Medulla oblongata (tissue), 1 donor: ENCODE data around the gene ABHD4.
"Not testable (repeated sequence)": the region's sequence is repeated elsewhere in the genome, so short reads cannot be mapped to it uniquely, and the experiment has no call there.

Source experiments
- DNase-seq: peaks from one replicate; pipeline ENCODE4 v3.0.0-alpha.2; 2015; ENCODE audit errors: extremely low spot score

ABHD4 gene

GRCh38 chr14:22627506-22628263, 29.6 kb downstream of the ABHD4 start:
- DNase-seq, result no peak

GRCh38 chr14:22629361-22629760, 31.3 kb downstream of the ABHD4 start:
- no peak for DNase-seq

GRCh38 chr14:22630066-22630465, 32.0 kb downstream of the ABHD4 start:
- no peak for DNase-seq

GRCh38 chr14:22630486-22630885, 32.4 kb downstream of the ABHD4 start:
- DNase-seq, result no peak

GRCh38 chr14:22634233-22634900, 36.3 kb downstream of the ABHD4 start:
- no peak for DNase-seq

- not testable (repeated sequence) for DNase-seq
Measured at GRCh38 chr14:22635980-22636379, 37.9 kb downstream of the ABHD4 start.

- no peak for DNase-seq
Measured at GRCh38 chr14:22640192-22640591, 42.1 kb downstream of the ABHD4 start.

- no peak for DNase-seq
Measured at GRCh38 chr14:22641846-22642245, 43.7 kb downstream of the ABHD4 start.

- no peak for DNase-seq
Measured at GRCh38 chr14:22644305-22644635, 46.2 kb downstream of the ABHD4 start, which contains the start of gene OR6J1. TSS of gene OR6J1 (minus strand) at chr14:22644352. CDS start at chr14:22634811, 9,541 bp downstream.

GRCh38 chr14:22646570-22647254, 48.6 kb downstream of the ABHD4 start:
- DNase-seq, result no peak

GRCh38 chr14:22648506-22648905, 50.4 kb downstream of the ABHD4 start:
- DNase-seq, result no peak

GRCh38 chr14:22650046-22650739, 52.1 kb downstream of the ABHD4 start:
- DNase-seq, result no peak

GRCh38 chr14:22650960-22651521, 52.9 kb downstream of the ABHD4 start:
- no peak for DNase-seq

- DNase-seq, result no peak
Measured at GRCh38 chr14:22651586-22651985, 53.5 kb downstream of the ABHD4 start.

GRCh38 chr14:22653012-22653621, 55.0 kb downstream of the ABHD4 start:
- DNase-seq, result peak; percentile 57

- DNase-seq, result no peak
Measured at GRCh38 chr14:22656226-22656625, 58.1 kb downstream of the ABHD4 start.

GRCh38 chr14:22656945-22657731, 59.0 kb downstream of the ABHD4 start:
- no peak for DNase-seq

GRCh38 chr14:22657861-22658260, 59.8 kb downstream of the ABHD4 start:
- peak; percentile 48 for DNase-seq

- no peak for DNase-seq
Measured at GRCh38 chr14:22658946-22659345, 60.8 kb downstream of the ABHD4 start.

GRCh38 chr14:22660654-22661053, 62.6 kb downstream of the ABHD4 start:
- no peak for DNase-seq
